KOPT-K1 (cell line): Measurements from ENCODE around the gene TSPAN15.

Experiments used
- H3K27ac ChIP-seq: fragments of 200-600 bp; sonication (generic); 2 replicates; pipeline ENCODE4 v1.5.1; 2016; ENCODE audit warnings: antibody characterized with exemption, mild to moderate bottlenecking, low read depth, low read length; ENCODE audit not compliant: poor library complexity, severe bottlenecking
- H3K36me3 ChIP-seq: fragments of 200-600 bp; sonication (generic); 2 replicates; pipeline ENCODE4 v1.5.1; 2017; ENCODE audit warnings: antibody characterized with exemption, mild to moderate bottlenecking, low read length, moderate library complexity; ENCODE audit not compliant: insufficient read depth
- H3K9me3 ChIP-seq: fragments of 200-600 bp; sonication (generic); 2 replicates; pipeline ENCODE4 v1.5.1; 2017; ENCODE audit warnings: antibody characterized with exemption, low read length, mild to moderate bottlenecking; ENCODE audit not compliant: insufficient read depth, poor library complexity, severe bottlenecking

Gene TSPAN15

GRCh38 chr10:69451209-69451783 is at the start of gene TSPAN15:
TSPAN15 (plus strand) TSS chr10:69451465; CDS start chr10:69451595, 130 bp downstream.
- H3K36me3 ChIP-seq = no peaks in the 10 kb centered on the region
- H3K9me3 ChIP-seq = no peaks in the 10 kb centered on the region
- no peak within 1 kb of the TSS for H3K27ac ChIP-seq

GRCh38 chr10:69402386-69402785 is 48.9 kb upstream of the TSPAN15 start:
- H3K27ac ChIP-seq = no peak overlapping the region
- H3K9me3 ChIP-seq = no peaks in the 10 kb centered on the region
- peaks cover 60% of the 10 kb centered on the region for H3K36me3 ChIP-seq

- no peaks in the 10 kb centered on the region for H3K9me3 ChIP-seq
- no peak overlapping the region for H3K27ac ChIP-seq
Measured at GRCh38 chr10:69403066-69403465, 48.2 kb upstream of the TSPAN15 start.

GRCh38 chr10:69403519-69403918 is 47.7 kb upstream of the TSPAN15 start:
- H3K27ac ChIP-seq = no peak overlapping the region
- no peaks in the 10 kb centered on the region for H3K9me3 ChIP-seq
- H3K36me3 ChIP-seq = peaks cover 51% of the 10 kb centered on the region

More at GRCh38 chr10:69403066-69403465, 48.2 kb upstream of the TSPAN15 start:
- H3K36me3 ChIP-seq = peaks cover 55% of the 10 kb centered on the region

- H3K9me3 ChIP-seq = no peaks in the 10 kb centered on the region
- peaks cover 38% of the 10 kb centered on the region for H3K36me3 ChIP-seq
- no peak overlapping the region for H3K27ac ChIP-seq
Measured at GRCh38 chr10:69404786-69405185, 46.5 kb upstream of the TSPAN15 start.

GRCh38 chr10:69405221-69405620 is 46.0 kb upstream of the TSPAN15 start:
- peaks cover 34% of the 10 kb centered on the region for H3K36me3 ChIP-seq
- no peaks in the 10 kb centered on the region for H3K9me3 ChIP-seq
- H3K27ac ChIP-seq = no peak overlapping the region

- H3K9me3 ChIP-seq = no peaks in the 10 kb centered on the region
- no peak overlapping the region for H3K27ac ChIP-seq
- peaks cover 22% of the 10 kb centered on the region for H3K36me3 ChIP-seq
Measured at GRCh38 chr10:69406302-69406811, 44.9 kb upstream of the TSPAN15 start.

- Histone ChIP-seq H3K27ac (no peak overlapping the region), H3K9me3 (no peaks in the 10 kb centered on the region), H3K36me3 (peaks cover 16% of the 10 kb centered on the region; the same call in 1 of the 2 replicates)
Measured at GRCh38 chr10:69406816-69407580, 44.3 kb upstream of the TSPAN15 start.

GRCh38 chr10:69407621-69408301 is 43.5 kb upstream of the TSPAN15 start:
- Histone ChIP-seq H3K9me3 (no peaks in the 10 kb centered on the region), H3K36me3 (0 out of 2 replicates have a peak, but pooled peaks cover 10% of the 10 kb centered on the region), H3K27ac (no peak overlapping the region)

GRCh38 chr10:69408318-69409175 is 42.7 kb upstream of the TSPAN15 start:
- H3K36me3 ChIP-seq = 0 out of 2 replicates have a peak, but pooled peaks cover 5% of the 10 kb centered on the region
- no peak overlapping the region for H3K27ac ChIP-seq
- no peaks in the 10 kb centered on the region for H3K9me3 ChIP-seq

GRCh38 chr10:69409176-69409495 is 42.1 kb upstream of the TSPAN15 start:
- Histone ChIP-seq H3K9me3 (no peaks in the 10 kb centered on the region), H3K27ac (no peak overlapping the region), H3K36me3 (no peaks in the 10 kb centered on the region)

GRCh38 chr10:69409968-69410367 is 41.3 kb upstream of the TSPAN15 start:
- Histone ChIP-seq H3K36me3 (no peaks in the 10 kb centered on the region), H3K27ac (no peak overlapping the region), H3K9me3 (no peaks in the 10 kb centered on the region)

- Histone ChIP-seq H3K36me3 (no peaks in the 10 kb centered on the region), H3K9me3 (no peaks in the 10 kb centered on the region), H3K27ac (no peak overlapping the region)
Measured at GRCh38 chr10:69410487-69410886, 40.8 kb upstream of the TSPAN15 start.

GRCh38 chr10:69411476-69411875 is 39.8 kb upstream of the TSPAN15 start:
- H3K27ac ChIP-seq = no peak overlapping the region
- no peaks in the 10 kb centered on the region for H3K36me3 ChIP-seq
- H3K9me3 ChIP-seq = no peaks in the 10 kb centered on the region
